Common myeloid progenitor, CD34-positive (primary cell): ENCODE measurements around the gene NBPF6.
"Not testable (repeated sequence)": the region's sequence is repeated elsewhere in the genome, so short reads cannot be mapped to it uniquely, and the experiment has no call there.

Experiments
- CTCF ChIA-PET: fragments of 350-600 bp; sonication (Branson Sonifier 250); formaldehyde crosslinking; loops from one replicate; lab custom pipeline; 2021; ENCODE audit warnings: antibody characterized with exemption; lab: Charles Lee
- POLR2A ChIA-PET: fragments of 350-600 bp; sonication (Branson Sonifier 250); formaldehyde crosslinking; loops from one replicate; lab custom pipeline; 2021; ENCODE audit warnings: antibody characterized with exemption; lab: Charles Lee
- DNase-seq, 3 donors: peaks; one replicate each; pipeline versions ENCODE4 v3.0.0 to v3.0.0-alpha.2; 2013
- H3K27ac ChIP-seq, 2 experiments: 1 replicate in 1 of 2; 2 replicates in 1 of 2; pipeline ENCODE4 v1.7.0; 2013; ENCODE audit warnings: inconsistent platforms in 2 of 2, low read length in 2 of 2, mild to moderate bottlenecking in 2 of 2, low read depth in 1 of 2, moderate library complexity in 1 of 2; ENCODE audit not compliant: severe bottlenecking in 2 of 2, insufficient read depth in 1 of 2, poor library complexity in 1 of 2
- H3K27me3 ChIP-seq, 5 experiments: replicated peaks in 2 of 5; 1 replicate in 3 of 5; 2 replicates in 2 of 5; pipeline versions ENCODE4 v1.6.1 to v1.7.0; 2013; ENCODE audit warnings: low read length in 4 of 5, mild to moderate bottlenecking in 2 of 5, moderate library complexity in 2 of 5, inconsistent platforms in 1 of 5; ENCODE audit not compliant: insufficient read depth in 5 of 5, control insufficient read depth in 4 of 5
- H3K36me3 ChIP-seq, 4 experiments: 1 replicate in 2 of 4; 2 replicates in 2 of 4; pipeline versions ENCODE4 v1.6.1 to v1.7.0; 2013; ENCODE audit warnings: low read length in 3 of 4, control low read depth in 1 of 4, mild to moderate bottlenecking in 1 of 4; ENCODE audit not compliant: control insufficient read depth in 4 of 4, insufficient read depth in 4 of 4
- H3K4me1 ChIP-seq, 4 experiments: 1 replicate in 3 of 4; 2 replicates in 1 of 4; pipeline versions ENCODE4 v1.6.1 to v1.7.1; 2013; ENCODE audit warnings: low read length in 3 of 4, mild to moderate bottlenecking in 3 of 4, control low read depth in 1 of 4, inconsistent platforms in 1 of 4, moderate library complexity in 1 of 4; ENCODE audit not compliant: control insufficient read depth in 4 of 4, insufficient read depth in 4 of 4; ENCODE audit errors: control extremely low read depth in 1 of 4
- H3K4me3 ChIP-seq, 7 experiments: 1 replicate in 4 of 7; 2 replicates in 3 of 7; pipeline versions ENCODE4 v1.5.1 to v1.7.0; 2013; ENCODE audit warnings: mild to moderate bottlenecking in 7 of 7, low read length in 6 of 7, moderate library complexity in 6 of 7, inconsistent platforms in 2 of 7, low read depth in 2 of 7, control low read depth in 1 of 7; ENCODE audit not compliant: insufficient read depth in 4 of 7, control insufficient read depth in 1 of 7; ENCODE audit errors: extremely low read depth in 1 of 7
- H3K9me3 ChIP-seq, 5 experiments: 1 replicate in 4 of 5; 2 replicates in 1 of 5; pipeline versions ENCODE4 v1.6.1 to v1.7.1; 2013; ENCODE audit warnings: low read length in 4 of 5, mild to moderate bottlenecking in 2 of 5, inconsistent platforms in 1 of 5, low read depth in 1 of 5, moderate library complexity in 1 of 5; ENCODE audit not compliant: control insufficient read depth in 4 of 5, insufficient read depth in 2 of 5; ENCODE audit errors: control extremely low read depth in 1 of 5
- WGBS: methylation state at CpG from one replicate; pipeline ENCODE4 v1.1.5; 2013; ENCODE audit not compliant: insufficient coverage; 5-methylcytosine and 5-hydroxymethylcytosine counted together

The NBPF6 gene

DNA sequence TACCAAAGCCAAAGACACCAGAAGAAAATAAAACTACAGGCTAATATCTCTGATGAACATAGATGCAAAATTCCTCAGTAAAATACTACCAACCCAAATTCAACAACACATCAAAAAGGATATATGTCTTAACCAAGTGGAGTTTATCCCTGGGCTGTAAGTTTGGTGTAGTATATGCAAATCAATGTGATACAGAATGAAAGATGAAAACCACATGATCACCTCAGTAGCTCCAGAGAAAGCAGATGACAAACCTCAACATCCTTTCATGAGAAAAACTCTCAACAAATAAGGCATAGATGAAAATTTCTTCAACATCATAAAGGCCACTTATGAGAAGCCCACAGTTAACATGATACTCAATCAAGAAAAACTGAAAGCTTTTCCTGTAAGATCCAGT lies 11.6 kb upstream of the NBPF6 start:
- H3K27me3 ChIP-seq, H3K4me1 ChIP-seq, H3K36me3 ChIP-seq, H3K9me3 ChIP-seq, DNase-seq, CTCF ChIA-PET, H3K4me3 ChIP-seq, POLR2A ChIA-PET, H3K27ac ChIP-seq: not testable (repeated sequence)

DNA sequence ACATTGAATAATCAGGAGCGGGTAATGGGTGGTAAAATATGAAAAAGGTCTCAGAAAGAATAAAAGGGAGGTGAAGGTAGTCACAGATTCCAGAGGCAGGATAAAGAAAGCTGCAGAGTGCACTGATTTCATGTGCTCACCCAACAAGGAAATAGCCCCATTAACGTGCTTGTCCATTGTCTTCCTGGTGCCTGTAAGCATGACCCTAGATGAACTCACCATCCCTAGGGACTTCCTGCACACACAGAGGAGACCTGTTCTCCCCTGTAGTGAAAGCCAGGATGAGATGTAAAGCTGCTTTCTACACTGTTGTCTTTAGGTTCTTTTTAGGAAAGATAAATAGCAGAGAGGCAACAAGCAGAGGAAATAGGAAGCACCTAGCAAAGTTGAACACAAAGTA lies 4.4 kb downstream of the NBPF6 start:
- POLR2A ChIA-PET, H3K27ac ChIP-seq, CTCF ChIA-PET, H3K4me1 ChIP-seq, H3K4me3 ChIP-seq, H3K9me3 ChIP-seq, H3K36me3 ChIP-seq, DNase-seq, H3K27me3 ChIP-seq: not testable (repeated sequence)
- WGBS = no CpG with 5 or more reads among the region's 2 CpGs

DNA sequence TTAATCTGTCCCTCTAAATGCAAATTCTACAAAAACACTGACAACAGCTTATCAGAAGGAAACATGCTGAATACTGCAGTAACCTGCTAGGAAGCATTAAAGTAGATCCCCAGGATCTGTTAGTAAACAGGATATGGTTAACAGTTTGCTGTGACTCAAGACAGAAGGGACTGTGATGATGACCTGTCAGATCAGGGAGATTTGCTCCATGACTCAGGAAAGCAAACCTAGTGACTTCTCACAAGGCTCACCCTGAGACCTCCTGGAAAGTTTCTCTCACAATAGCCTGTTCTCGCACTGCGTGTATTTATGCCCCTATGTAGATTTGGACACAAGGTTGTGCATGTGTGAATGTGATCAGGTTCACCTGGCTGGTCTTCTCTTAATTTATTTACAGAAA lies 8.5 kb downstream of the NBPF6 start:
- POLR2A ChIA-PET, H3K27ac ChIP-seq, H3K9me3 ChIP-seq, H3K36me3 ChIP-seq, DNase-seq, H3K4me3 ChIP-seq, H3K4me1 ChIP-seq, CTCF ChIA-PET, H3K27me3 ChIP-seq: not testable (repeated sequence)
- WGBS = no CpG with 5 or more reads among the region's 2 CpGs

DNA sequence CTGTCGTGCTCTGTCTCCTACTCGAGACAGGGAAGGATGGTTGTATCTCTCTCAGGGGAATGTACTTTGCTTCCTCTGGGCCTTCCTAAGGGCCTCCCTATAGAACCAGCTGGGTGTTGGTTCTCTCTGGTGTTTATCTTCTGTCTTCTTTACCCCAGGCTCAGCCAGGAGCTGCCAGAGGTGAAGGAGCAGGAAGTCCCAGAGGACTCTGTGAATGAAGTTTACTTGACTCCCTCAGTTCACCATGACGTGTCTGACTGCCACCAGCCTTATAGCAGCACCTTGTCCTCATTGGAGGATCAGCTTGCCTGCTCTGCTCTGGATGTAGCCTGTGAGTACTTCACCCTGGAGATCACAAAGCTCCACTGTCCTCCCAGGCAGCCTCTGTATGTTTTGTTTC lies 11.6 kb downstream of the NBPF6 start:
- H3K27me3 ChIP-seq, H3K27ac ChIP-seq, CTCF ChIA-PET, H3K4me3 ChIP-seq, H3K9me3 ChIP-seq, H3K4me1 ChIP-seq, POLR2A ChIA-PET, H3K36me3 ChIP-seq, DNase-seq: not testable (repeated sequence)
- no CpG with 5 or more reads among the region's 3 CpGs for WGBS

DNA sequence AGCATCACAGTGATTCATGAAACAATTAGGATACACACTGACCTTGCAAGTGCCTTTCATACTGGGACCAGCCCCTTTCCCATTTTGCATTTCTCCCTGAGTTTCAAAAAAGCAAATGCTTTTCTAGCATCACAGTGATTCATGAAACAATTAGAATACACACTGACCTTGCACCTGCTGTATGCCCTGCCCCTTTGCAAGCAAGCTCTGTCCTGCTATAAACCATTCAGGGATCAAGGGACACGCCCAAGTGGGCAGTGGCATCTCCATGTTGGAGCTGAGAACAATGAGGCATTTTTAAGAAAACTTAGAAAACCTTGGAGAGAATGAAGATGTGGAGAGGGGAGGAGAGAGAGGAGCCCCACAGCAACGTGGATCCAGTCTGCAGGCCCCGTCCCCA lies 13.8 kb downstream of the NBPF6 start:
- H3K27me3 ChIP-seq, H3K4me3 ChIP-seq, H3K36me3 ChIP-seq, CTCF ChIA-PET, DNase-seq, H3K4me1 ChIP-seq, H3K9me3 ChIP-seq, H3K27ac ChIP-seq, POLR2A ChIA-PET: not testable (repeated sequence)
- WGBS = no CpG with 5 or more reads among the region's 3 CpGs

DNA sequence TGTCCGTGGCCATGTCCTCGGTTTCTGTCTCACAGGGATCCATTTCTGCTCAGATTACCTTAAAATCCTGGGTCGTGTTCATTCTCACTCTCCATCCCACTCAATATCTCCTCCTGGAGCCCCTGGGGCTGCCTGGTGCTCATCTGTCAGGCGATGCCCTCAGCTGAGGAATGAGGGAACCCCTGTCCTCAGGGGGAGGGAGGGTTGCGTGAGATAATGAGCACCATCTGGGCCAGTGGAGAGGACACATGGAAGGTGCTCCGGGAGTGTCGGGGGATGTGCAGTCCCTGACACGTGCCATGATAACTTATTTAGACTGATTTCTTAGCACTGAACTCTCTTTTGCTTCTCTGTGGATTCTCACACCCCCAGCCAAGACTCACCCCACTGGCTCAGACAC lies 16.0 kb downstream of the NBPF6 start:
- DNase-seq, CTCF ChIA-PET, H3K9me3 ChIP-seq, H3K36me3 ChIP-seq, H3K4me1 ChIP-seq, H3K27ac ChIP-seq, POLR2A ChIA-PET, H3K4me3 ChIP-seq, H3K27me3 ChIP-seq: not testable (repeated sequence)
- WGBS = no CpG with 5 or more reads among the region's 8 CpGs

DNA sequence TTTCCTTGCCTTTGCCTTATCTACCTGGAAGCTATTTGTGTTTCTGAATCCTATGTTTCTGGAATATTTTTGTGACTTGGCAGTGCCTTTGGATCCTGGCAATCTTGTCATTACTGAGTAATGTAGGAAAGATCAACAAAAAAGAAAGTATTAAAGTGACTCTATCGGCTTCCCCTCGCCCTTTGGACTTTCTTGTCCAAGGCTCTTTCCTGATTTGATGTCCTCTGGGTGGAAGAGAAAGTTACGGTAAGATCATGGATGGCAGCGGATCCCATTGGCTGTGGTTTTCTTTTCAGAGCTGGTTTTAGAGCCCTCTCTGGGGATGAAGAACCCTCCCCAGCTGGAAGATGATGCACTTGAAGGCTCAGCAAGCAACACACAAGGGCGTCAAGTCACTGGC lies 17.0 kb downstream of the NBPF6 start:
- H3K9me3 ChIP-seq, H3K27me3 ChIP-seq, DNase-seq, H3K4me1 ChIP-seq, H3K4me3 ChIP-seq, H3K36me3 ChIP-seq, H3K27ac ChIP-seq, CTCF ChIA-PET, POLR2A ChIA-PET: not testable (repeated sequence)
- whole genome bisulfite sequencing = no CpG with 5 or more reads among the region's 5 CpGs

DNA sequence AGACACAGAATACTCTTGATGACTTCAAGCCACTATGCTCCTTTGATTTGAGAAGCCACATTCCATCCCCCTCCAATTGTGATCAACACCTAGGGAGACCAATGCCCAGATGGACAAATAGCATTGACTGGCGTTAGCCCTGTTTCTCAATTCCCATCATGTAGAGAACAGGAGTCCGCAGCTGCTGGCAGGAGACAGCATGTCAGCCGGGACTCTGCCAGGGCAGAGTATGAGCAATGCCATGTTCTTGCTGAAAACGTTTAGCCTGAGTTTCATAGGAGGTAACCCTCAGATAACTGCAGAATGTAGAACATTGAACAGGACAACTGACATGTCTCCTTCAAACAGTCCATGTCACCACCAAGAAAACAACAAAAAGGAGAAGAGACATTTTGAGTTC lies 20.6 kb downstream of the NBPF6 start:
- POLR2A ChIA-PET, H3K36me3 ChIP-seq, H3K4me1 ChIP-seq, H3K9me3 ChIP-seq, H3K27ac ChIP-seq, H3K27me3 ChIP-seq, CTCF ChIA-PET, DNase-seq, H3K4me3 ChIP-seq: not testable (repeated sequence)
- WGBS = 100% methylated on average over 2 of the region's 4 CpGs
